NT2/D1 (cell line): ENCODE results near the gene CHN1.

Experiments used
- SUZ12 ChIP-seq: IDR thresholded peaks from 2 replicates; pipeline ENCODE4 v1.6.1; 2011; ENCODE audit not compliant: insufficient read length, insufficient read depth; ENCODE audit errors: extremely low read depth
- YY1 ChIP-seq: IDR thresholded peaks from 2 replicates; pipeline ENCODE4 v1.6.1; 2011; ENCODE audit not compliant: insufficient read length, insufficient read depth
- ZNF274 ChIP-seq: IDR thresholded peaks from 2 replicates; pipeline ENCODE4 v1.6.1; 2011; ENCODE audit warnings: mild to moderate bottlenecking, low read depth, low read length

DNA sequence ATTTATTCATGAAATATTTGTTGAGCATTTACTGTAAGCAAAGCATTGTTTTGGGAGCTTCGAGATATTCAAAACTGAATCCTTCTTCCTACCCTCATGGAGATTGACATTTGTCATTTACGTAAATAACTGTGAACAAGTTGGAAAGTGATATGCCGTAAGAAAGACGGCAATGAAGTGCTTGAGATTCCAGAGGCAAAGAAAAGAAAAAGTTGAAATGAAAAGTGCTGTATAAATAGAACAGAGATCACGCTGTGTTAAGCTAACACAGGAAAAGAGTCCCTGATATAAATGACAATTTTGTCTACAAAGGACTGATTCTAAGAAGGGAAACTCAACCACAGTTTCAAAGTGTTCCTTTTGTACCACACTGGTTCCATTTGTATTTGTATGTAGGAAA lies 242.7 kb downstream of the CHN1 start:
- TF ChIP-seq YY1, result no peak
- TF ChIP-seq SUZ12, result no peak
- no peak for TF ChIP-seq ZNF274
